ENCODE results near the gene CCNY. TPM values are rescaled to one million over a fixed set of nuclear protein-coding genes. Genes with fewer than 3 reads are reported as not detected.

Gene CCNY
- total RNA-seq, 4 donors from 2014 or later: 37.5 to 56.3 (median 43.9) TPM

- Histone ChIP-seq H3K27ac (no peak overlapping the region), H3K4me1 (peaks cover 30 to 62% of the 10 kb centered on the region in 2 donors), H3K9me3 (no peaks in the 10 kb centered on the region), H3K27me3 (no peaks in the 10 kb centered on the region), H3K36me3 (no peaks in the 10 kb centered on the region), H3K4me3 (replicated peaks in 1 of 3) (no peak overlapping the region)
- TF ChIP-seq POLR2A (IDR thresholded peaks at IDR 0.05) (no peak), CTCF (IDR thresholded peaks at IDR 0.05) (no peak)
- no peak for DNase-seq
- intact Hi-C loops (cut with DNase I): loop anchor here (10.0 kb wide), 1 partner anchor 66 kb away; no protein-coding TSS in a partner anchor
- WGBS, 2 donors: 90 to 94% methylated on average over 10 of the region's 10 CpGs
These were observed 12.5 kb downstream of the CCNY start for GRCh38 chr10:35348609-35349388.

DNA sequence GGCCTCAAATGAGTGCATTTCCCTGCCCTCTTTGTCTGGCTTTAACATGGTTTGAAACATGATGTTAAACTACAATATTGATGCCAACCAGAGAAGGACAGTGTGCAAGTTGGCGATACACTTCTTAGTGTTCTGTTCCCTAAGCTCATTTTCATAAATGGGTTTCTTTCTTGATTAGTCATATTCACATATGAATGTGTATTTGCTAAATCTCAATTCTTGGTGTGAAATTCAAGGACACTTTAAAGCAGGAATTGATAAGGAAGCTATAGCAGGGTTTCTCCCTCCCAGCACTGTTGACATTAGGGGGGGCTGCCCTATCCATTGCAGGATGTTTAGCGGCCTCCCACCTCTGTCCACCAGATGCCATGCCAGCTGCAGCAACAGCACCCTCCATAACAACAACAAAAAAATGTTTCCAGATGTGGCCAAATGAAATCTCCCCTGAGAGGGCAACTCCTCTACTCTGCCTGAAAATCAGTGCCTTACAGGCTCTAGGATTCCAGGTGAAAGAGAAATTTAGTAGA, 13.1 kb downstream of the CCNY start:
- 85 to 88% methylated on average over 2 of the region's 2 CpGs for WGBS, 2 donors
- H3K4me3 ChIP-seq (replicated peaks in 1 of 3): no peak overlapping the region
- peaks cover 30 to 67% of the 10 kb centered on the region in 2 donors for H3K4me1 ChIP-seq

DNA sequence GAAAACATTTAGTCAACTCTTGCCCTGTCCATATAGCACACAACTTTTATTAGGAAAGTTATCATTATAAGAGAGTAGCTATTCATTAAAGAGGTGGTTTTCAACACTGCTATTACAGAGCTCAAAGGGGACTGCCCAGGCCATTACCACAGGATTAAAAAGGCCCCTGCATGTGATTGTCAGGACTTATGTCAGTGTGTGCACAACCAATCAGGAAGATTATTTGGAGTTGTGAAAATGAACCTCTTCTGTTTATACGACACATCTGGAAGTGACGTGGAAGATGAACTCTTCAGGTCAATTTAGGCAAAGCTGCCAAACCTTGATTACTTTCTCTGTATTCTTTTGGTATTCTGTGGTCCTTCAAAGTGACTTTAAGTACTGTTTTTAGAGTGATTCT, 14.7 kb downstream of the CCNY start:
- H3K36me3 ChIP-seq: no peaks in the 10 kb centered on the region
- H3K4me3 ChIP-seq (replicated peaks in 1 of 3): no peak overlapping the region
- DNase-seq: no peak
- no peaks in the 10 kb centered on the region for H3K9me3 ChIP-seq
- H3K27me3 ChIP-seq: no peaks in the 10 kb centered on the region
- WGBS, 2 donors: 55 to 71% methylated on average over 2 of the region's 2 CpGs
- TF ChIP-seq POLR2A (IDR thresholded peaks at IDR 0.05) (no peak), CTCF (IDR thresholded peaks at IDR 0.05) (no peak)
- intact Hi-C loops (cut with DNase I): no loop called here
- H3K4me1 ChIP-seq: peaks cover 32 to 68% of the 10 kb centered on the region in 2 donors
- peak overlapping the region in 2 of 3 donors; percentile 13 to 24 for H3K27ac ChIP-seq

More for the DNA sequence above, 13.1 kb downstream of the CCNY start:
- Histone ChIP-seq H3K27ac (no peak overlapping the region), H3K27me3 (no peaks in the 10 kb centered on the region), H3K9me3 (no peaks in the 10 kb centered on the region), H3K36me3 (no peaks in the 10 kb centered on the region)
- DNase-seq: no peak
- intact Hi-C loops (cut with DNase I): loop anchor here (10.0 kb wide), 1 partner anchor 65 kb away; no protein-coding TSS in a partner anchor
- TF ChIP-seq POLR2A (IDR thresholded peaks at IDR 0.05) (no peak), CTCF (IDR thresholded peaks at IDR 0.05) (no peak)

DNA sequence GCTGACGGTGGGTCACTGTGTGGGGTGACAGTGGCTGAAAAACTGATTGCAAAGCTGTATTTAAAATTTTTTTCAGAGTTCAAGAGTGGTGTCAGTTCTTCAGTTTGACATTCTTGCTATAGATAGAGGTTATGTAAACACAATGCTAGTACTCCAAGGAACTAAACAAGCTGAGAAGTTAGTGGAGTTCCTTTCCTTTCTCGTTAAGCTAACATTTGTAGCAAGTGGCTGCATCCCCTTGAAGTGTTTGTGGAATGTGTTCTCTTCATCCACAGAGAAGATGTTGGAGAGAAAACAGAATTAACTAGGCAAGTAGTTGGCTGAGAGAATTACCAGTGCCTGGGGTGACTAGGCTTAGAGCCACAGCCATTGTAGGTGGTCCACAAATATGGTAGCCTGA, 15.8 kb downstream of the CCNY start:
- H3K27me3 ChIP-seq: no peaks in the 10 kb centered on the region
- DNase-seq: no peak
- peak overlapping the region in 1 of 3 donors; percentile 13 for H3K27ac ChIP-seq
- H3K4me1 ChIP-seq: peaks cover 35 to 68% of the 10 kb centered on the region in 2 donors
- H3K9me3 ChIP-seq: no peaks in the 10 kb centered on the region
- TF ChIP-seq CTCF (IDR thresholded peaks at IDR 0.05) (no peak), POLR2A (IDR thresholded peaks at IDR 0.05) (no peak)
- no peak overlapping the region for H3K4me3 ChIP-seq (replicated peaks in 1 of 3)
- 38 to 59% methylated on average over 2 of the region's 2 CpGs for WGBS, 2 donors
- intact Hi-C loops (cut with DNase I): no loop called here
- no peaks in the 10 kb centered on the region for H3K36me3 ChIP-seq

DNA sequence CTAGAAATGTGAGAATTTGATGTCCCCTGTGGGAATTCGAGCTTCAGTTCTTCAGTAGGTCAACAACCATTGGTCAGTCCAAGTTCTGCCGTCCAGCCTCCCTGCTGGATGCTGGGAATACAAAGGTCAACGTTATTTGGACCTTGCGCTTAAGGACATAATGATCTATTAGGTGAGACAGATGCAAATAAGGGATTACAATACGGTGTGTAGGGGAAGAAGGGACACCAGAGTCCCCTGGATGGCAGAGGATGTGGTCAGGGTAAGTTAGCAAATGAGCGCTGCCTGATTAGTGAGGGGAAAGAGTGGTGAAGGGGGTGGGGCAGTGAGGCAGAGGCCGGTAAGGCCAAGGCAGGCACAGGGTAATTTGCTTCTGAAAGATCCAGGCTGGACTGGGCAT, 16.2 kb downstream of the CCNY start:
- no peak overlapping the region for H3K27ac ChIP-seq
- TF ChIP-seq CTCF (IDR thresholded peaks at IDR 0.05) (no peak), POLR2A (IDR thresholded peaks at IDR 0.05) (no peak)

More for the DNA sequence above, 16.2 kb downstream of the CCNY start:
- no peaks in the 10 kb centered on the region for H3K36me3 ChIP-seq
- H3K9me3 ChIP-seq: no peaks in the 10 kb centered on the region
- peaks cover 36 to 68% of the 10 kb centered on the region in 2 donors for H3K4me1 ChIP-seq
- DNase-seq: no peak
- no peaks in the 10 kb centered on the region for H3K27me3 ChIP-seq
- WGBS, 2 donors: 70 to 83% methylated on average over 7 of the region's 7 CpGs
- intact Hi-C loops (cut with DNase I): no loop called here
- no peak overlapping the region for H3K4me3 ChIP-seq (replicated peaks in 1 of 3)
